Neural cell (in vitro differentiated cells): ENCODE data around the gene SGO2. TPM values are rescaled to one million over a fixed set of nuclear protein-coding genes. Genes with fewer than 3 reads are reported as not detected.
"Not testable (repeated sequence)": the region's sequence is repeated elsewhere in the genome, so short reads cannot be mapped to it uniquely, and the experiment has no call there.

Experiments used
- H2AFZ ChIP-seq: fragments of 200-600, 300-800 bp; sonication (generic), shearing (Covaris generic); 2 replicates; pipeline ENCODE4 v1.6.0; 2014; ENCODE audit warnings: low read depth, mild to moderate bottlenecking, antibody characterized with exemption, low read length, moderate library complexity
- H3F3A ChIP-seq: fragments of 200-600 bp; shearing (Covaris generic); 2 replicates; pipeline ENCODE4 v1.6.1; 2016; ENCODE audit warnings: mild to moderate bottlenecking, moderate library complexity, mixed read lengths, antibody characterized with exemption, low read length; ENCODE audit not compliant: insufficient read depth, poor library complexity, severe bottlenecking
- H3K27ac ChIP-seq: fragments of 200-600, 300-800 bp; sonication (generic), shearing (Covaris generic); 2 replicates; pipeline ENCODE4 v1.5.1; 2014; ENCODE audit warnings: mild to moderate bottlenecking, low read length, moderate library complexity
- H3K27me3 ChIP-seq: fragments of 300-800, 200-600 bp; sonication (generic), shearing (Covaris generic); 2 replicates; pipeline ENCODE4 v1.6.0; 2014; ENCODE audit warnings: mild to moderate bottlenecking, low read depth, low read length, moderate library complexity; ENCODE audit not compliant: insufficient read depth
- H3K36me3 ChIP-seq: fragments of 300-800, 200-600 bp; sonication (generic), shearing (Covaris generic); 2 replicates; pipeline ENCODE4 v1.5.1; 2014; ENCODE audit warnings: mild to moderate bottlenecking, antibody characterized with exemption, low read length, moderate library complexity; ENCODE audit not compliant: insufficient read depth
- H3K4me2 ChIP-seq: fragments of 300-800, 200-600 bp; sonication (generic), shearing (Covaris generic); 2 replicates; pipeline ENCODE4 v1.6.0; 2014; ENCODE audit warnings: mild to moderate bottlenecking, low read length
- H3K4me3 ChIP-seq: fragments of 300-800, 200-600 bp; sonication (generic), shearing (Covaris generic); 2 replicates; pipeline ENCODE4 v1.5.1; 2014; ENCODE audit warnings: mild to moderate bottlenecking, low read length, moderate library complexity
- H3K79me2 ChIP-seq: fragments of 200-600 bp; shearing (Covaris generic); replicated peaks from 2 replicates; pipeline ENCODE4 v1.6.0; 2014; ENCODE audit warnings: mild to moderate bottlenecking, low read length, moderate library complexity; ENCODE audit not compliant: insufficient read depth
- H3K9ac ChIP-seq: fragments of 300-800, 200-600 bp; sonication (generic), shearing (Covaris generic); 2 replicates; pipeline ENCODE4 v1.6.1; 2016; ENCODE audit warnings: mild to moderate bottlenecking, low read length, mixed read lengths
- H3K9me2 ChIP-seq: fragments of 200-600 bp; shearing (Covaris generic); 2 replicates; pipeline ENCODE4 v1.6.1; 2016; ENCODE audit warnings: mild to moderate bottlenecking, low read length, mixed read lengths; ENCODE audit not compliant: insufficient read depth
- H3K9me3 ChIP-seq: fragments of 200-600, 300-800 bp; sonication (generic), shearing (Covaris generic); 2 replicates; pipeline ENCODE4 v1.6.1; 2016; ENCODE audit warnings: mild to moderate bottlenecking, mixed run types, low read length, moderate library complexity, mixed read lengths
- H4K20me1 ChIP-seq: fragments of 200-600 bp; shearing (Covaris generic); 2 replicates; pipeline ENCODE4 v1.6.1; 2016; ENCODE audit warnings: mild to moderate bottlenecking, mixed run types; ENCODE audit not compliant: insufficient read depth
- CTCF ChIP-seq: fragments of 450-650 bp; IDR thresholded peaks from 2 replicates; pipeline ENCODE4 v1.5.1; 2014; ENCODE audit warnings: antibody characterized with exemption, mild to moderate bottlenecking, moderate library complexity; ENCODE audit not compliant: poor library complexity, severe bottlenecking
- EP300 ChIP-seq: fragments of 450-650 bp; conservative IDR thresholded peaks from 2 replicates; pipeline ENCODE4 v1.6.1; 2014; ENCODE audit warnings: antibody characterized with exemption, mild to moderate bottlenecking, moderate library complexity; ENCODE audit not compliant: poor library complexity, severe bottlenecking
- EZH2 ChIP-seq: fragments of 200-600, 300-800 bp; shearing (Covaris generic), sonication (generic); IDR thresholded peaks from 2 replicates; pipeline ENCODE4 v1.6.1; 2014; ENCODE audit warnings: antibody characterized with exemption, low read length, borderline replicate concordance, mild to moderate bottlenecking; ENCODE audit not compliant: insufficient read depth, poor library complexity, severe bottlenecking
- MXI1 ChIP-seq: fragments of 450-650 bp; conservative IDR thresholded peaks from 2 replicates; pipeline ENCODE4 v1.6.1; 2014; ENCODE audit warnings: antibody characterized with exemption, mild to moderate bottlenecking; ENCODE audit not compliant: poor library complexity, severe bottlenecking
- POLR2AphosphoS5 ChIP-seq: IDR thresholded peaks from 2 replicates; pipeline ENCODE4 v1.6.1; 2012
- RAD21 ChIP-seq: fragments of 450-650 bp; conservative IDR thresholded peaks from 2 replicates; pipeline ENCODE4 v1.6.1; 2014; ENCODE audit warnings: antibody characterized with exemption, mild to moderate bottlenecking, moderate library complexity
- REST ChIP-seq: IDR thresholded peaks from 2 replicates; pipeline ENCODE4 v1.6.1; 2012; ENCODE audit warnings: borderline replicate concordance
- SMC3 ChIP-seq: fragments of 450-650 bp; conservative IDR thresholded peaks from 2 replicates; pipeline ENCODE4 v1.6.1; 2014; ENCODE audit warnings: antibody characterized with exemption, mild to moderate bottlenecking, moderate library complexity; ENCODE audit not compliant: poor library complexity
- TAF1 ChIP-seq: IDR thresholded peaks from 2 replicates; pipeline ENCODE4 v1.6.1; 2012; ENCODE audit warnings: low read depth
- polyA plus RNA-seq: library from polyadenylated mRNA; depleted of rRNA; stranded (reverse); fragments of >200 nt; gene quantifications from 2 replicates; pipeline ENCODE4 v1.2.3, GENCODE V29; 2014

The SGO2 gene
- polyA plus RNA-seq, 1 donor from 2014 or later: 0.73 TPM

- H3K27ac ChIP-seq: no peak overlapping the region
- H3K36me3 ChIP-seq: no peaks in the 10 kb centered on the region
- H3K4me2 ChIP-seq: no peak overlapping the region
- H2AFZ ChIP-seq: no peak overlapping the region
- H3K9me2 ChIP-seq: no peaks in the 10 kb centered on the region
- H3K27me3 ChIP-seq: no peaks in the 10 kb centered on the region
- no peak overlapping the region for H3K4me3 ChIP-seq
- no peaks in the 10 kb centered on the region for H3K9me3 ChIP-seq
- no peak for TF ChIP-seq TAF1
- TF ChIP-seq REST: no peak
- TF ChIP-seq EP300: no peak
- TF ChIP-seq CTCF: no peak
- no peak for TF ChIP-seq SMC3
- no peaks in the 10 kb centered on the region for H3K79me2 ChIP-seq
- H3K9ac ChIP-seq: no peak overlapping the region
- no peaks in the 10 kb centered on the region for H3F3A ChIP-seq
- no peaks in the 10 kb centered on the region for H4K20me1 ChIP-seq
Measured at GRCh38 chr2:200538139-200538538, 12.1 kb downstream of the SGO2 start.

- TF ChIP-seq TAF1 (no peak), RAD21 (no peak), CTCF (no peak), EP300 (no peak), EZH2 (no peak), MXI1 (no peak), POLR2AphosphoS5 (no peak), REST (no peak)
- no peaks in the 10 kb centered on the region for H3K9me2 ChIP-seq
- H2AFZ ChIP-seq: no peak overlapping the region
- no peaks in the 10 kb centered on the region for H3F3A ChIP-seq
- no peak overlapping the region for H3K4me3 ChIP-seq
- H3K9ac ChIP-seq: no peak overlapping the region
- H3K36me3 ChIP-seq: no peaks in the 10 kb centered on the region
- H4K20me1 ChIP-seq: no peaks in the 10 kb centered on the region
- H3K27me3 ChIP-seq: no peaks in the 10 kb centered on the region
- no peaks in the 10 kb centered on the region for H3K9me3 ChIP-seq
- no peak overlapping the region for H3K4me2 ChIP-seq
- no peak overlapping the region for H3K27ac ChIP-seq
- no peaks in the 10 kb centered on the region for H3K79me2 ChIP-seq
Measured at GRCh38 chr2:200540793-200541192, 14.8 kb downstream of the SGO2 start.

- not testable (repeated sequence) for H3K27ac ChIP-seq, H3F3A ChIP-seq, H4K20me1 ChIP-seq, H3K36me3 ChIP-seq, H3K9ac ChIP-seq, H3K79me2 ChIP-seq, H3K9me2 ChIP-seq, H3K9me3 ChIP-seq, H3K4me3 ChIP-seq, H2AFZ ChIP-seq, H3K27me3 ChIP-seq, H3K4me2 ChIP-seq
Measured at GRCh38 chr2:200566596-200566995, 40.6 kb downstream of the SGO2 start.
